GM21515 (cell line): ENCODE data around the gene SGPP2.
"Not testable (repeated sequence)": the region's sequence is repeated elsewhere in the genome, so short reads cannot be mapped to it uniquely, and the experiment has no call there.

Experiments used
- ATAC-seq: cut with Tn5 transposase; IDR thresholded peaks from one replicate; pipeline ENCODE4 v1.9.1; 2021; ENCODE audit not compliant: unreplicated experiment

The SGPP2 gene

GRCh38 chr2:222424729-222425671, 657 bp downstream of the SGPP2 start:
- ATAC-seq = peak; percentile 30

DNA sequence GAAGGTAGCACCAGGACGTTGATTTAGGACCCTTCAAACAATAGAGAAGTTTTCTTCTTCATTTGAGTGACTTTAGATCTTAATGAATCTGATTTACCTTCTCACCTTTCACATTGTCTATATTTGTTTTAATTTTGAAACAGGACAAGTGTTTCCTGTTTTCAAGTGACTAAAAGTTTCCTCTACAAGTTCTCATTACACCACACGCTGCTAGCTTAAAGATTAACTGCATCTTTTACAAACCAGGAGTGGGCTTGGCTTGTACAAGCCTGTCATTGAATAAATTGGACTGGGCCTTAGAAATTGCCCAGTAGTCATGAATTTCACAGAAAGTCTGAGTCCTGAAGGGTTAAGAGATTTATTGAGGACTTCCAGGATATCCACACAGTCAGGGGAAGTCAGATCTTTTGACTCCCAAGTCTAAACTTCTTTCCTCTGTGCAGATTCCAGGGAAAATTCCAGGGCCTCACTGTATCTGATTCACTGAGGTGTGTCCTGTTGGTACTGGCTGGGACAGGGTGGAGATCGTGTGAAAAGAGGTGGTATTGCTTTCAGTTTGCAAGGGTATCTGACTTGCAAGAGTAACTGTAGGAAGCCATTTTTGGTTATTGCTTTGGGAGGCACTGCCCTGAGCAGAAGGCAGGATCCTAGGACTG, 3.4 kb downstream of the SGPP2 start:
- peak; percentile 46 for ATAC-seq

- no peak for ATAC-seq
Measured at GRCh38 chr2:222430071-222430470, 5.7 kb downstream of the SGPP2 start.

- no peak for ATAC-seq
Measured at GRCh38 chr2:222430681-222431080, 6.3 kb downstream of the SGPP2 start.

- ATAC-seq = no peak
Measured at GRCh38 chr2:222431869-222432268, 7.5 kb downstream of the SGPP2 start.

DNA sequence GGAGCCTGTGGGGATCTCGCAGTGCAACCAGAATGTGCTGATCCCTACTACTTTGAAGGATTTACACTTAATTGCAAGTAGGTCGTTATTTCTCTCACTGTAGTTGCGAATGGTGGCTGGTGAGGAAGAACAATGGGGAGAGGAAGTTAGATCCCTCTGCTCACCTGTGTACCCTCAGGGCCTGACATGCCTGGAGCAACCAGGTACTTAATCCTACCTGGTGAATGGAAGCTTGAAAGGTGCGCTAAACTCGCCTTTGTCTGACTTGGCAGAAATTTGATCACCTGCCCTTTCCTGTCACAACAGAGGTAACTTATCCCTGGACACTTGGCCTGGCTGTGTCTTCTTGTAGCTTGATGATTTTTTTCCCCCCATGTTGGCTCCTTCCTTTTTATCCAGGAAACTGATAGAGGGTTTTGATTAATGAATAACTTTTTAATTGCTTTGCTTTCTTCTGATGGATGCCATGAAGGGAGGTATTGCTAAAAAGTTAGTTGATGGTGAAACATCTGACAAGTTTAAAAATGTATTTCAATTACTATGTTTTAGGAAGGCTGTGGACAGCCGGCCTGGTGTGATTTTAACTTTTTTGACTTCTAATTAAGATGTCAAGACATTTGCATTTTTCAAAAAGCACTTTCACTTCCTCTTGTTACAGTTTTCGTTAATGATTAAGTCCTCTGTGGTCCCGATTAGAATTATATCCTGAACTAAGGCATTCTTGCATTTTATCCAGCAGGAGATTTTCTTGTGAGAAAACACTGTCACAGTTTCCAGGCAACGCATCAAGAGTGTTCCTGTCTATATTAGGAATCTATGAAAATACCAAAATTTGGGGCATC, 9.2 kb downstream of the SGPP2 start:
- ATAC-seq = peak; percentile 81

DNA sequence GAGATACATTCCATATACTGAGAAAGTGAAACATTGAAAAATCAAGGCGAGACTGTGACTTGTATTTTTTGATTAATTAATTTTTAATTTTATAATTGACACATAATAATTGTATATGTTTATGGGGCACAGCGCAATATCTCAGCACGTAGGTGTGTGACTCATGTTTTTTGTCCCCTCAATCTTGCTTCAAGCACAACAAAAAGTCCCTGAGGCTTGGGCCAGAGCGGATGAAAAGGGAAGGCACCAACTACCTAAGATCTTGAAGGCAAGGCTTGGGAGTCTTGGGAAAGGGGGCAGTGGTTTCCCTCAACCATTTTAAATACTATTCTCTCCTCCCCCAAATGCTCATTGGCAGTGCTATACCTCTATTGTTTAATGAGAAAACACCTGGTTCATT, 9.9 kb downstream of the SGPP2 start:
- peak; percentile 32 for ATAC-seq

GRCh38 chr2:222435400-222436039, 11.2 kb downstream of the SGPP2 start:
- not testable (repeated sequence) for ATAC-seq

DNA sequence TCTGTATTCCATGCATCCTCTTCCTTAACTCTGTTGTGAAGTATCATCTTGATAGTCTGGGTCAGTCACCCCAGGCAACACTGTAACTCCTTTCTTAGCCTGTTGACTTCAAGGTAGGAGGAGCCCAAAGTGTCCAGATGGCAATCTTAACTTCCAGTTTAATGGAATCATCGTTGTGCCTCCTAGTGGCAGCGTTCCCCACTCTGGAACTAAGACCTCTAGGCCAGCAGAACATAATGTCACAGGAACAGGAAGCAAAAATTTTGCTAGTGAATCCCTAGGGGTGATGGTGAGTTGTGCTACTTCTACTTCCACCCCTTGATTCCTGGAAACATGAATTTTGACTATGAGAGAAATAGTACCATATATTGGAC, 11.7 kb downstream of the SGPP2 start:
- ATAC-seq = no peak

DNA sequence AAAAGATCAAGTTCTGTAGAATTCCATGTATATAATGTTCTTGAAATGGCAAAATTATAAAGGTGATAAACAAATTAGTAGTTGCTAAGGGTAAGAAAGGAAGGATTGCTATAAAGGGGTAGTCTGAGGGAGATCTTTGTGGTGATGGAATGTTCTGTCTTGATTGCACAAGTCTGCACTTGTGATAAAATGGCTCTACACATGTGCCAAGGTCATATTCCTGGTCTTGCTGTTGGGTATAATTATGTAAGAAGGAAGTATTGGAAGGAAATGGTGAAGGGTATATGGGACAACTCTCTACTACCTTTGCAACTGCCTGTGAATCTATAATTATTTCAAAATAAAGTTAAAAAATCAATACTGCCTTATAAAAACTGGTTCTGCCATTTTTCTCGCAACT, 15.3 kb downstream of the SGPP2 start:
- no peak for ATAC-seq

DNA sequence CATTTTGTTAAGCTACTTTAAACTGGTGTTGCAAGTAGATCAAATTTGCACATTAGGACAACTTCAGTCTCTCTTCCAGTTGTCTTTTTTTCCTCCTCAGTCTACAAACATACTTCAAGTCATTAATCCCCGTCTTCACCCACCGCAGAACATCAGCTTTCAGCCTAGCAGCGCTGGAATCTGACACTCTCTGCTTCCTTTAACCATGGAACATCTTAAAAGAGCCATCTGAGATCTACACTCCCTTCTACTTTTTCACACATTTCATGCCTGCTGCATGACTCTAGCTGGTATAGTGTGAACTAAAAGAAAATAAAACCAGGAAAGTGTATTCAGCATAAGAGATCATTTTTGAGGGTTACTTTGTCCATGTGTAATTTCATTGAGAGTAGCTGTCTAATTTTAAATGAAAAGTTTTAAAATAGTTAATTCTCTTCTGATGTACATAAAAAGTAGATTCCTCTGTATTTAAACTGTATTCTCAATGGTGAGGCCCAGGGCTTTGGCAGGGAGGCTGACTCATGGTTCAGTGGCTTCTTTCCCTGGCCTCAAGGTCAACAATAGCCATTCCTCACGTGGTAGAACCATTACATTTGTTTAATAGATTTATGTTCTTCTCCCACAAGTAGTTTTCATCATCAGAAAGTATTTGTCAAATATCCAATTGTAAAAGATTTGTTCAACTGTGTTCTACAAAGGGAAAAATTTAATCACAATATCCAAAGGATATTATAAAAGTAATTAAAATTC, 16.5 kb downstream of the SGPP2 start:
- no peak for ATAC-seq

GRCh38 chr2:222442665-222443064, 18.3 kb downstream of the SGPP2 start:
- no peak for ATAC-seq

DNA sequence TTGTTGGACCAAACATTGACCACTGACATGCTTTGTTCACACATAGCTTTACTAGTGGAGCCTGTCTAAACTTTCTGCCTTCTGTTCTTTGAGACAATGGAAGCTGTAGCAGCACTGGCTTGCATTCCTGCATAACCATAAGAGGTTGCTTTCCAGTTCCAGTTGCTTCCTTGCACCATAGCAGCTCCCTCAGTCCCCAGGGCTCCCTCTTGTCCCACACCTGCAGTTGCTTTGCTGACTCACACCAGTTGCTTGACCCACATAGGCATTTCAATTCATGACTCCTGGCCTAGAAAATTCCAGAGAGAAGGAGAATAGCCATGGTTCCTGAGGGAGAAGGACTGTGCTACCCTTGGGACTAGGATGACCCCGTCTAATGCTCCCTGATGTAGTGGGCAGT, 20.9 kb downstream of the SGPP2 start:
- no peak for ATAC-seq

DNA sequence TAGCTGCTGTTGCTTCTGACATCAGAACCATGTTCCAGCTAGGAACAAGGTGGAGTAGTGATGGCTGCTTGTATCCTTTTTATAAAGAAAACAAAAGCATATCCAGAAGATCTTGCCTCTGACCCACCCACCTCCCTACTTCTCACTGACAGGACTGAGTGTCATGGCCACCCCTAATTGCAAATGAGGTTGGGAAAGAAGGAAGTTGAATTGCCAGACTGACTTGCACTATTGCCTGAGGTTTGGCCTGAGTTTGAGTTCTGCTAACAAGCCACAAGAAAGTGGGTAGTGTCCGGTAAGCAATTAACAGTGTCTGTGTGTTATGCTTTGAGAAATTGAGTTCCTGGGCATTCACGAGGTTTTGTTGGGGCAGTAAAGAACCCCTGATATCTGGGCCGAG, 22.8 kb downstream of the SGPP2 start:
- no peak for ATAC-seq

GRCh38 chr2:222448748-222449181, 24.4 kb downstream of the SGPP2 start:
- no peak for ATAC-seq

DNA sequence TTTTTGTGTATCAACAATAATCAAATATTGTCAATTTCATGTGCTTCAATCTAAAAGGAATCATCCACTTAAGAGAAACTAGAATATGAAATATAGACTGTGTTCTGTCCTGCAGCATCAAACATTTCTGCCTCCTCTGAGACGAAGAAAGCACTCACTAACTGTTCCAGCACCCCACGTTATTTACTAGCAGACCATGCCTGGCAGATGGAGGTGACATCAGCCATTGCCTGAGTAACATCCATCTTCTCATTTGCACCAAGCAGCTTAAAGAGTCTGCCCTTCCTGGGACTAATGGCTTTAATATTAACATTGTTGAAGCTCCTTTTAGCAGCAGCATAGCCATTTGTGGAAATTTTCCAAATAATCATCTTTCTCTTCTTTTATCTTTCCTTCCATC, 25.7 kb downstream of the SGPP2 start:
- ATAC-seq = no peak

DNA sequence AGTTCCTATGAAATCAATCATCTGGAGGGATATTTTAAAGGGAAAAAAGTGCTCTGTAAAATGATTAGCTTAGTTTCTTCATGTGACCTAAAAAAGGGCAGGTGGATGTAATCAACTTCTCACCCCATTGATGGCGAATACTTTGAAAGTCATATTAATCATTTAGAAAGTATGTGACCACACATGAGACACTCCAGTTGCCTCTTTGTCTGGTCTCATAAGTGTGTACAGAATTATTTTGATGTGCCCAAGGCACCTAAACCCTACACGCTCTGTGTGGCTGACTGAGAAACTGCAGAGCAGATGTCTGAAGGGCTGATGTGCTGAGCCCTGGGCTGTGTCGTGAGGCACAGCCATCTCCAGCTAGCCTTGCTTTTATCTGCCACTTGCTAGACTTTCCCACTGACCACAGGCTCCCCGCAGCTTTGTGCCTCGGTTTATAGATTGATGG, 26.9 kb downstream of the SGPP2 start:
- ATAC-seq = peak; percentile 99

GRCh38 chr2:222452422-222452950, 28.1 kb downstream of the SGPP2 start:
- ATAC-seq = no peak

DNA sequence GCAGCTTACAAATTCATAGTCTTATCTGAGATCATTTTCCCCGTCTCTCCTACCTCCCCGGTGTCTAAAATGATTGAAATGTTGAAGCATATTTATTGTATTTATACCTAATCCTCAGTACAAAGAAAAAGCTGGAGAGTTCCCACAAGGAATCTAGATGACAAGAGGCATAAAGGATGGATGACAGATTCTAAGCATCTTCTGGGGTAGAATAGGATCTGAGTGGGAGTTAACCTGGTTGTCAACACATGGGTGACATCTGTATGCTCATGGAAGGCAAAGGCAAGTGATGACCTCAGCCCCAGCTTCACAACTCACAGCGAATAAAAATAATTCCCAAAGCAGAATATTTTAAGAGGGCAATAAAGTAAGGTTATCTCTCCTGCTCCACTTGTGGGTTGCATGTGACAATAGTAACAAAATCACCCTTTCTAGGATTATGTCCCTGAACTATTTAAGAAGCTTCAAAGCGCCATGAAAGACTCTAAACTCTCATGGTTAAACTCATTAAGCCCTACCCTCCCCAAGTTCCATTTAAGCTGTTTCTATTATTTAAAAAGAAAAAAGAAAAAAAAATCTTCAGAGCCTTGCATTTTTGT, 32.2 kb downstream of the SGPP2 start:
- ATAC-seq = no peak
